Panc1 (cell line): ENCODE results near the gene PSMD6. TPM values are rescaled to one million over a fixed set of nuclear protein-coding genes. Genes with fewer than 3 reads are reported as not detected.

Source experiments
- ATAC-seq: fragments of 200-7000 bp; cut with Tn5 transposase; 2 replicates; pipeline ENCODE4 v1.9.1; 2020; ENCODE audit warnings: mild to moderate bottlenecking, moderate library complexity
- BruUV-seq: library from RNA; stranded (reverse); fragments of 400-500 nt; replicated peaks from 2 replicates; lab custom pipeline; 2021; lab: Mats Ljungman, UMichigan
- CTCF ChIA-PET: fragments of 300-600 bp; sonication (Branson Sonifier 250); formaldehyde crosslinking; loops from one replicate; lab custom pipeline; 2022; ENCODE audit warnings: antibody characterized with exemption; lab: Charles Lee
- POLR2A ChIA-PET: fragments of 300-600 bp; sonication (Branson Sonifier 250); formaldehyde crosslinking; loops from one replicate; lab custom pipeline; 2022; ENCODE audit warnings: antibody characterized with exemption; lab: Charles Lee
- DNase-seq: peaks from one replicate; pipeline ENCODE4 v3.0.0-alpha.2; 2010; ENCODE audit warnings: low read depth, low spot score
- H3K27ac ChIP-seq: 2 replicates; pipeline ENCODE4 v1.5.1; 2011; ENCODE audit warnings: mild to moderate bottlenecking, low read length, inconsistent platforms
- H3K27me3 ChIP-seq: fragments of 200-500 bp; sonication (Bioruptor generic); 2 replicates; pipeline ENCODE4 v1.6.0; 2014; ENCODE audit warnings: low read length, inconsistent platforms; ENCODE audit not compliant: control insufficient read depth, insufficient read depth
- H3K36me3 ChIP-seq: fragments of 200-500 bp; sonication (Bioruptor generic); 2 replicates; pipeline ENCODE4 v1.5.1; 2014; ENCODE audit warnings: inconsistent platforms, mild to moderate bottlenecking, low read length, moderate library complexity; ENCODE audit not compliant: control insufficient read depth, insufficient read depth
- H3K4me1 ChIP-seq: 2 replicates; pipeline ENCODE4 v1.5.1; 2011; ENCODE audit warnings: inconsistent platforms, mild to moderate bottlenecking, low read length, moderate library complexity; ENCODE audit not compliant: control insufficient read depth, insufficient read depth
- H3K4me3 ChIP-seq, 2 experiments: 2 replicates each; pipeline ENCODE4 v1.5.1; 2011 to 2012; ENCODE audit warnings: low read depth in 2 of 2, low read length in 2 of 2, mild to moderate bottlenecking in 2 of 2, inconsistent platforms in 1 of 2, moderate library complexity in 1 of 2
- H3K9me3 ChIP-seq: fragments of 200-500 bp; sonication (Bioruptor generic); 2 replicates; pipeline ENCODE4 v1.5.1; 2014; ENCODE audit warnings: low read depth, mild to moderate bottlenecking, inconsistent platforms, low read length, moderate library complexity; ENCODE audit not compliant: control insufficient read depth, insufficient read depth
- CTCF ChIP-seq: fragments of 450-650 bp; IDR thresholded peaks from 2 replicates; pipeline ENCODE4 v1.5.1; 2017; ENCODE audit warnings: mild to moderate bottlenecking
- POLR2AphosphoS5 ChIP-seq: IDR thresholded peaks from 2 replicates; pipeline ENCODE4 v1.6.1; 2012; ENCODE audit warnings: mild to moderate bottlenecking, low read depth, low read length, moderate library complexity
- REST ChIP-seq, 2 experiments: IDR thresholded peaks; 2 replicates each; pipeline ENCODE4 v1.6.1; 2011 to 2012; ENCODE audit warnings: low read depth in 2 of 2, control low read depth in 1 of 2, low read length in 1 of 2, mild to moderate bottlenecking in 1 of 2, moderate library complexity in 1 of 2; ENCODE audit not compliant: insufficient read depth in 1 of 2
- SIN3A ChIP-seq: IDR thresholded peaks from 2 replicates; pipeline ENCODE4 v1.6.1; 2012; ENCODE audit warnings: low read depth, mild to moderate bottlenecking, low read length, moderate library complexity, borderline replicate concordance; ENCODE audit not compliant: insufficient read depth
- TCF7L2 ChIP-seq: IDR thresholded peaks from 2 replicates; pipeline ENCODE4 v1.6.1; 2011; ENCODE audit warnings: mild to moderate bottlenecking, low read depth, low read length, inconsistent platforms
- in situ Hi-C: cut with HindIII; loops from 2 replicates; pipeline ENCODE4 v1.10.0; 2016; ENCODE audit warnings: low sequenced_read_pairs, low pct_unique_long_range_greater_than_20kb
- intact Hi-C: fragments of 100-400 bp; cut with micrococcal nuclease; formaldehyde crosslinking; loops from one replicate; pipeline ENCODE4 v1.10.0; 2022; ENCODE audit not compliant: unreplicated experiment
- total RNA-seq: library from RNA; stranded (reverse); gene quantifications from one replicate; pipeline ENCODE4 v1.2.1, GENCODE V29; 2021; ENCODE audit not compliant: unreplicated experiment

The PSMD6 gene
- total RNA-seq, 1 experiment from 2014 or later: 55.6 TPM

- ChIA-PET POLR2A (no interaction called here), CTCF (interaction anchor here (0.6 kb wide), 1 partner anchor 336 kb away, joined by 10 read pairs; no protein-coding TSS in a partner anchor)
- Histone ChIP-seq H3K27me3 (no peaks in the 10 kb centered on the region), H3K36me3 (no peaks in the 10 kb centered on the region; the same call in 1 of the 2 replicates), H3K27ac (no peak overlapping the region), H3K4me3 (no peak overlapping the region), H3K4me1 (peaks cover 7% of the 10 kb centered on the region), H3K9me3 (no peaks in the 10 kb centered on the region)
- in situ Hi-C loops (no loop called here), intact Hi-C loops (no loop called here)
- no peak for ATAC-seq
- no TSS peak for BruUV-seq
- TF ChIP-seq POLR2AphosphoS5: no peak
- no peak for TF ChIP-seq REST (IDR thresholded peaks at IDR 0.05; ENCODE audit: insufficient read depth in 1 of 2, low read depth in 2 of 2, low read length in 1 of 2)
- TF ChIP-seq TCF7L2: no peak
- TF ChIP-seq CTCF: no peak
- TF ChIP-seq SIN3A: no peak
- DNase-seq: no peak
Measured at GRCh38 chr3:63964681-63965485, 58.4 kb downstream of the PSMD6 start.

GRCh38 chr3:63963496-63963895 lies 59.8 kb downstream of the PSMD6 start:
- ChIA-PET POLR2A (no interaction called here), CTCF (no interaction called here)
- intact Hi-C loops (no loop called here), in situ Hi-C loops (no loop called here)
- H3K27me3 ChIP-seq: no peaks in the 10 kb centered on the region
- H3K27ac ChIP-seq: no peak overlapping the region
- H3K9me3 ChIP-seq: no peaks in the 10 kb centered on the region
- BruUV-seq: no TSS peak
- TF ChIP-seq POLR2AphosphoS5: no peak
- TF ChIP-seq SIN3A: no peak
- TF ChIP-seq CTCF: no peak
- no peak for TF ChIP-seq REST (IDR thresholded peaks at IDR 0.05; ENCODE audit: insufficient read depth in 1 of 2, low read depth in 2 of 2, low read length in 1 of 2)
- TF ChIP-seq TCF7L2: no peak
- peaks cover 7% of the 10 kb centered on the region for H3K4me1 ChIP-seq
- no peak overlapping the region for H3K4me3 ChIP-seq
- DNase-seq (no peak), ATAC-seq (no peak)
- H3K36me3 ChIP-seq: no peaks in the 10 kb centered on the region; the same call in 1 of the 2 replicates
